NCI-H1048 (cell line): Measurements from ENCODE around the gene KLRD1.
"Not testable (repeated sequence)": the region's sequence is repeated elsewhere in the genome, so short reads cannot be mapped to it uniquely, and the experiment has no call there.

Experiments used
- DNase-seq: peaks from one replicate; lab custom pipeline; 2025; lab: John Stamatoyannopoulos, UW

The KLRD1 gene

GRCh38 chr12:10339053-10339840 is 31.6 kb downstream of the KLRD1 start:
- DNase-seq: no peak

- not testable (repeated sequence) for DNase-seq
These were observed 33.3 kb downstream of the KLRD1 start for GRCh38 chr12:10340946-10341345.

- DNase-seq: no peak
These were observed 34.3 kb downstream of the KLRD1 start for GRCh38 chr12:10341892-10342509.

GRCh38 chr12:10351457-10351856 is 43.8 kb downstream of the KLRD1 start:
- not testable (repeated sequence) for DNase-seq

- DNase-seq: no peak
These were observed 46.4 kb downstream of the KLRD1 start for GRCh38 chr12:10354071-10354470.

- no peak for DNase-seq
These were observed 46.8 kb downstream of the KLRD1 start for GRCh38 chr12:10354502-10354901.

GRCh38 chr12:10358131-10358530 is 50.5 kb downstream of the KLRD1 start:
- no peak for DNase-seq

GRCh38 chr12:10358969-10359368 is 51.3 kb downstream of the KLRD1 start:
- DNase-seq: no peak

GRCh38 chr12:10361084-10361483 is 53.4 kb downstream of the KLRD1 start:
- DNase-seq: peak; percentile 60

- DNase-seq: no peak
These were observed 54.0 kb downstream of the KLRD1 start for GRCh38 chr12:10361622-10362021.

- DNase-seq: no peak
These were observed 54.7 kb downstream of the KLRD1 start for GRCh38 chr12:10362325-10362724.

- no peak for DNase-seq
These were observed 55.4 kb downstream of the KLRD1 start for GRCh38 chr12:10362828-10363657.

GRCh38 chr12:10363658-10363913 is 55.9 kb downstream of the KLRD1 start:
- DNase-seq: no peak

GRCh38 chr12:10363914-10364814 is 56.5 kb downstream of the KLRD1 start:
- no peak for DNase-seq

- peak; percentile 86 for DNase-seq
These were observed 57.3 kb downstream of the KLRD1 start for GRCh38 chr12:10364815-10365622.

- no peak for DNase-seq
These were observed 58.2 kb downstream of the KLRD1 start for GRCh38 chr12:10365696-10366405.

GRCh38 chr12:10366875-10367274 is 59.2 kb downstream of the KLRD1 start:
- no peak for DNase-seq

GRCh38 chr12:10367714-10368113 is 60.0 kb downstream of the KLRD1 start:
- DNase-seq: not testable (repeated sequence)

GRCh38 chr12:10368206-10369171 is 60.8 kb downstream of the KLRD1 start:
- DNase-seq: no peak
